ENCODE results near the gene MTFP1.
"Not testable (repeated sequence)": the region's sequence is repeated elsewhere in the genome, so short reads cannot be mapped to it uniquely, and the experiment has no call there.

The MTFP1 gene

DNA sequence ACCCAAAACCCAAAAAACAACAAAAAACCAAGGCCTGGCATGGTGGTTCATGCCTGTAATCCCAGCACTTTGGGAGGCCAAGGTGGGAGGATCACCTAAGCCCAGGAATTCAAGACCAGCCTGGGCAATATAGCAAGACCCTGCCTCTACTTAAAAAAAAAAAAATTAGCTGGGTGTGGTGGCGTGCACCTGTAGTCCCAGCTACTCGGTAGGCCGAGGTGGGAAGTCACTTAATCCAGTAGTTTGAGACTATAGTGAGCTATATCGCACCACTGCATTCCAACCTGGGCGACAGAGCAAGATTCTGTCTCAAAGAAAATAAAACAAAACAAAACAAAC, 22.8 kb upstream of the MTFP1 start:
- DNase-seq = not testable (repeated sequence)

DNA sequence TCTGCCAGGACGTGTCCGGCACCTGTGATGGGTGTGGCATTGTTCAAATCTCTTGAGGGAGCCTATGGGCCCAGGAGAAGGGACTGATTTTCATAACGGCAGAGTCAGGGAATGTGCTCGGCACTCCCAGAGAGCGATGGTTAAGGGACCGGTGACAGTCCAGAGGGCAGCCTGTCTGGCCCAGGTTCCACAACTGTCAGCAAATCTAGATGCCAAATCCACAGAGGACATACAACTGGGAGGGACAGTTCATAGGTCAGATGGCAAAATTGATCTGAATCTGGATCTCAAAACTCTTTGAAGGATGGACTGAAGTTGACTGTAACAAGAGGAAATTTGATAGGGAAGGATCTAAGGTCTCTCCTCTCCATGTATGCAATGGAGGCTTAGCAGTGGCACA, 21.3 kb upstream of the MTFP1 start:
- DNase-seq = no peak

GRCh38 chr22:30405731-30406130, 19.8 kb upstream of the MTFP1 start:
- DNase-seq = no peak

- no peak for DNase-seq
Measured at GRCh38 chr22:30406400-30406799, 19.2 kb upstream of the MTFP1 start.

DNA sequence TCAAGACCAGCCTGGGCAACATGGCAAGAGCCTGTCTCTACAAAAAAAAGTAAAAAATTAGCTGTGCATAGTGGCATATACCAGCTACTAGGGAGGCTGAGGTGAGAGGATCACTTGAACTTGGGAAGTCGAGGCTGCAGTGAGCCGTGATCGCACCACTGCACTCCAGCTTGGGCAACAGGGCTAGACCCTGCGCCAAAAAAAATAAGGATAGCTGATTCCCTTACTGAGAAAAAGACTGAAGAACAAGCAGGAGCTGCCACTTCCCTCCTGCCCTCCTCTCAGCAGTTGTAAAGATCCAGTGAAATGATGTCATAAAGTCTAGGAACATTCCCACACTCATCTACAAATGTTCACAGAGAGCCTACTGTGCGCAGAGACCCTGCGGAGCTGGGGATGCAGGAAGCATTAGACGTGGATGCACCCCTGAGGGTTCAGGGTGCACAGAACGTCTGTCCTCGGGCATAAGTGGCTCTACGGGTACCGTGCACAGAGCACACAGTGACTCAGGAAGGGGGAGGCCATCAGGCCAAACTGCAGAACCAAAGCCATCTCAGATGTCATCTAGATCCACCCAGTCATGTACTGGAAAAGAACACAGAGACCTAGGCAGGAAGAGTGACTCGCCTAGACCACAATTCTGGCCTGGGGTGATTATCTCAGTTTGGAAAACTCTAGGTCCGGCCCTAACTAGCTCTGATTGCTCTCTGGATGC, 17.0 kb upstream of the MTFP1 start:
- DNase-seq = no peak

DNA sequence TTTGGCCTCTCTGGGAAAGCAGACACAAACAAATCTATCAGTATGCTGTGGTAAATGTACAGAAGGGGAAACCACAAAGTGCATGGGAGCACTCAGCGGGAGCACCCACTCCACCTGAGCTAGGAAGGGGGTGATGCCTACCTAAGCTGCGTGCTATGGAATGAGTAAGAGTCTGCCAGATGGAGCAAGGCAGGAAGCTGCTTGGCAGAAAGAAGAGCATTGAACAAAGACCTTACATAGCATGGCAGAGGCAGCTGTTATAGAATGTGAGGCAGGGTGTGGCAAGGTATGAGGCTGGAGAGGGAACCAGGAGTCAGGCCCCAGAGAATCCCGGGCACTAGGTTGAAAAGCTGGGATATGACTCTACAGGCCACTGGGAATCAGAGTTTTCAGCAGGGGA, 13.8 kb upstream of the MTFP1 start:
- DNase-seq = no peak

DNA sequence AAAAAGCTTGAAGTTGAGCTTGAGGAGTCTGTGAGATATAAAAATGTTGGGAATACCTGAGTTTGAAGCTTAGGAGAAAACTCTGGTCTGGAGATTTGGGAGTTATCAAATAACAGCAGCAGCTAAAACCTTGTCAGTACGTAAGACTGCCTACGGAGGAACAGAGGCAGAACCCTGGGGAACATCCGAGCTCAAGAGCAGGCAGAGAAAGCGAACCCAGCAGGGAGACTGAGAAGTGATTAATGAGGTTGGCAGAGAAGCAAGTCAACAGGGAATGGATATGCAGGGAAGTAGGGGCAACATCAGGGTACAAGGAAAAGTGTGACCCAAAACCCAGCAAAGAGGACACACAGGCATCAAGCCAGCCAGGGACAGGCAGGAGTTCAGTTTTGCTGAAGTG, 12.6 kb upstream of the MTFP1 start:
- no peak for DNase-seq

DNA sequence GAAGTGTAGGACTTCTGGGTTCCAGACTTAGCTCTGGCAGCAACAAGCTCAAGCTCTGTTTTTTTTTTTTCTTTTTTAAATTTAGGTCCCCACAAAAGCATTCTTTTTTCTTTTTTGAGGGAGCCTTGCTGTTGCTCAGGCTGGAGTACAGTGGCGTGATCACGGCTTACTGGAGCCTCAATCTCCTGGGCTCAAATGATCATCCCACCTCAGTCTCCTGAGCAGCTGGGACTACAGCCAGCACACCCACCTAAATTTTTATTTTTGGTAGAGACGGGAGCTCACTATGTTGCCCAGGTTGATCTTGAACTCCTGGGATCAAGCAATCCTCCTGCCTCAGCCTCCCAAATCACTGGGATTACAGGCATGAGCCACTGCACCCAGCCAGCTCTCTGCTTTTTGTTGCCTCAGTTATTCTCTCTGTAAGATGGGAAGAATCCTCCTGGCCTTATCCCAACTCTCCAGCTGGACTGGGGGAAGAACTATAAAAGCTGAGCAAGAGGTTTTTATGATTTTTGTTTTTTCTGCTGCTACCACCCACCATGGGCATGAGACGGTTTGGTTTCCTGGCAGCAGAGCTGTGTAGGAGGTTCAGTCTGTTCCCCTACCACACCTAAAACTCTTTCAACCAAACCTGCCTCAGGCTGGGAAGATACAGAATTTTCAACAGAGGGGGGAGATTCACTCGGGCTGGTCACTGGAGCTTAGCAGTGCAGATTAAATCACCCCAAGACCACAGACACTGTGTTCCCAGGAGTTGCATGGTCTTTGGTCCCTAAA, 11.6 kb upstream of the MTFP1 start:
- no peak for DNase-seq

GRCh38 chr22:30414525-30415047, 11.0 kb upstream of the MTFP1 start:
- DNase-seq = no peak

DNA sequence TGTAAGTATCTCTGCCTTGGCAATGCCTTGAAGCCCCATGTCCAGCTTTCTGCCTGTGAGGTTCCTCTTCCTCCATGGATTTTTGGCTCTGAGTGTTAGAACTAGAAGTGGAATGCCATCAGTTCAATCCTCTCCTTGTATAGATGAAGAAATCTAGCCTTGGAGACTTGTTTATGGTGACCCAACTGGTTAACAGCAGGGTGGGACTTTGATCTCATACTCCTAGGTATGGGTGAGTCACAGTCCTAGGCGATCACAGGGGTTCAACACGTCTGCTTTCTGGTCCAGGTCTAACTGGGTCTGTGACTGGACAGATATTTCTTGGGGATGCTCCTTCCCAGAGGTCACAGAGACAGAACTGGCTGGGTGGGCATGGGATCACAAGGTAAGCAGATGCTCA, 9.2 kb upstream of the MTFP1 start:
- no peak for DNase-seq

- DNase-seq = no peak
Measured at GRCh38 chr22:30416837-30417236, 8.7 kb upstream of the MTFP1 start.

GRCh38 chr22:30420347-30421125, 5.0 kb upstream of the MTFP1 start:
- no peak for DNase-seq

DNA sequence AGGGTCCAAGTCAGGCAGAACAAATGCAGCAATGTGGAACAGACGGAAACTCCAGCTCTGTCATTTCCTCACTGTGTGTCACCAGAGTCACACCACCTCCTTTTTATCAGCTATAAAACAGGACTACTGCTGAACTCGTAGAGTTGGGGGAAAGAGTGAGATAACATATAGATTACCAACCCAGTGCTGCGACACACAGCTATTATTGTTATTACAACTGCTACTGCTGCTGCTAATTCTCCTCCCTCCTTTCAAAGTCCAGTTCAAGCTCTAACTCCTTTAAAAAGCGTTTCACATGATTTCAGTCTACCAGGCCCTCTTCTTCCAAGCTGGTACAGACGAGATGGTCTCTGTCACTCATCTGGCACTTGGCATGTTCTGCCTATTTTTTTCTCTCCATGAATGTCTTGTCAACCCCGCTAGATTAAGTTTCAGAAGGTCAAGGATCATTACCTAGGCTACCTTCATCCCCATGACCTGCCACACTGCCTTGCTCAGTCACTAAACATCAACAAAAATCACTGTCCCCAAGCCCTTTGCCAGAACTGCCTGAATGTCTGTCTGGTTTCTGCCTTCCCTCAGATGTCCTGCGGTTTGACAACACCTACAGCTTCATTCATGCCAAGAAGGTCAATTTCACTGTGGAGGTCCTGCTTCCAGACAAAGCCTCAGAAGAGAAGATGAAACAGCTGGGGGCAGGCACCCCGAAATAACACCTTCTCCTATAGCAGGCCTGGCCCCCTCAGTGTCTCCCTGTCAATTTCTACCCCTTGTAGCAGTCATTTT, 3.7 kb upstream of the MTFP1 start:
- no peak for DNase-seq

GRCh38 chr22:30422481-30423300, 2.9 kb upstream of the MTFP1 start:
- no peak for DNase-seq

- DNase-seq = no peak
Measured at GRCh38 chr22:30423301-30423958, 2.1 kb upstream of the MTFP1 start.

DNA sequence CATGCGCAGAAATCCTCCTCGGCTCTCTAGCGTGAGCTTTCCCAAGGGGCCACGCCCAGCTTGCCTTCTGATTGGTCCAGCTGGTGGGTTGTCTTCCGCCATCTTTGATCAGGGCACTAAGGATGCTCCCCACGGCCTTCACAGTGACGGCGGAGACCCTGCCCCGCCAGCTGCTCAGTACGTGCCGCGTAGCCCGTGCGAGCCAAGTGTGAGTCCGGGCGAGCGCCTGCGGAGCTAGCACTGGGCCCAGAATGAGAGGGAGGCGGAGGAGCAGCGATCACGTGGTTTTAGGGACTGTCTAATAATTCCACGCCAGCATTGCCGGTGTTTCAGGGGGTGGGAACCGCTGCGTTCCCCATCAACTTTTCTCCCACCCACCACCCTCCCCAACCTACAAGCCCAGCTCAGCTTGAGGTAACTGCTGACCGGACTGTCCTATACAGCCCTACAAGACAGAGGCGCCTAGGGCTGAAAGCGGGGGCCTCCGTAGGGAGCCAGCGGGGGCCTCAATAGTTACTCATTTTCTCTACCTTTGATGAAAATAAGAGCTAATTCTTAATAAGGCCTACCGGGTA, 1.5 kb upstream of the MTFP1 start:
- DNase-seq = peak; percentile 90 to 94

GRCh38 chr22:30424534-30425326, 838 bp upstream of the MTFP1 start:
- DNase-seq = no peak

- DNase-seq = no peak
Measured at GRCh38 chr22:30425327-30425615, 297 bp upstream of the MTFP1 start.

GRCh38 chr22:30426388-30427353, 1.1 kb downstream of the MTFP1 start:
- peak; percentile 43 to 61 for DNase-seq
